ENCODE results near the gene PDLIM7.

PDLIM7 gene

GRCh38 chr5:177433658-177434217, 63.7 kb downstream of the PDLIM7 start:
- Histone ChIP-seq H2AFZ (ENCODE audit: low read length) (no peak overlapping the region), H3K36me3 (ENCODE audit: insufficient read depth, low read length) (peaks cover 74% of the 10 kb centered on the region), H3F3A (ENCODE audit: insufficient read depth, low read length) (no peaks in the 10 kb centered on the region), H3K27ac (ENCODE audit: low read depth, low read length, poor library complexity, severe bottlenecking) (no peak overlapping the region), H3K9ac (ENCODE audit: low read length) (no peak overlapping the region), H3K9me2 (ENCODE audit: low read depth, low read length) (no peaks in the 10 kb centered on the region), H4K20me1 (ENCODE audit: insufficient read depth, low read length) (no peaks in the 10 kb centered on the region), H3K4me1 (ENCODE audit: insufficient read depth, low read length, severe bottlenecking) (peaks cover 37% of the 10 kb centered on the region), H3K4me3 (ENCODE audit: low read depth, low read length, poor library complexity, severe bottlenecking) (no peak overlapping the region), H3K9me3 (ENCODE audit: low read length) (no peaks in the 10 kb centered on the region), H3K79me2 (ENCODE audit: insufficient read depth, low read length) (no peaks in the 10 kb centered on the region), H3K4me2 (ENCODE audit: low read length) (no peak overlapping the region), H3K27me3 (ENCODE audit: insufficient read depth, low read length) (no peaks in the 10 kb centered on the region)
- no peak for TF ChIP-seq EZH2 (IDR thresholded peaks at IDR 0.05; ENCODE audit: borderline replicate concordance, low read length)
- TF ChIP-seq, protein P1, sequence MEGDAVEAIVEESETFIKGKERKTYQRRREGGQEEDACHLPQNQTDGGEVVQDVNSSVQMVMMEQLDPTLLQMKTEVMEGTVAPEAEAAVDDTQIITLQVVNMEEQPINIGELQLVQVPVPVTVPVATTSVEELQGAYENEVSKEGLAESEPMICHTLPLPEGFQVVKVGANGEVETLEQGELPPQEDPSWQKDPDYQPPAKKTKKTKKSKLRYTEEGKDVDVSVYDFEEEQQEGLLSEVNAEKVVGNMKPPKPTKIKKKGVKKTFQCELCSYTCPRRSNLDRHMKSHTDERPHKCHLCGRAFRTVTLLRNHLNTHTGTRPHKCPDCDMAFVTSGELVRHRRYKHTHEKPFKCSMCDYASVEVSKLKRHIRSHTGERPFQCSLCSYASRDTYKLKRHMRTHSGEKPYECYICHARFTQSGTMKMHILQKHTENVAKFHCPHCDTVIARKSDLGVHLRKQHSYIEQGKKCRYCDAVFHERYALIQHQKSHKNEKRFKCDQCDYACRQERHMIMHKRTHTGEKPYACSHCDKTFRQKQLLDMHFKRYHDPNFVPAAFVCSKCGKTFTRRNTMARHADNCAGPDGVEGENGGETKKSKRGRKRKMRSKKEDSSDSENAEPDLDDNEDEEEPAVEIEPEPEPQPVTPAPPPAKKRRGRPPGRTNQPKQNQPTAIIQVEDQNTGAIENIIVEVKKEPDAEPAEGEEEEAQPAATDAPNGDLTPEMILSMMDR (IDR thresholded peaks at IDR 0.05; ENCODE audit: low read length) = no peak

All from OCI-LY1 (cell line).